Measurements from ENCODE around the gene LYG1. TPM values are rescaled to one million over a fixed set of nuclear protein-coding genes. Genes with fewer than 3 reads are reported as not detected.
"Not testable (repeated sequence)": the region's sequence is repeated elsewhere in the genome, so short reads cannot be mapped to it uniquely, and the experiment has no call there.

The LYG1 gene
- polyA plus RNA-seq, 2 donors, result 0.34 to 3.1 TPM

DNA sequence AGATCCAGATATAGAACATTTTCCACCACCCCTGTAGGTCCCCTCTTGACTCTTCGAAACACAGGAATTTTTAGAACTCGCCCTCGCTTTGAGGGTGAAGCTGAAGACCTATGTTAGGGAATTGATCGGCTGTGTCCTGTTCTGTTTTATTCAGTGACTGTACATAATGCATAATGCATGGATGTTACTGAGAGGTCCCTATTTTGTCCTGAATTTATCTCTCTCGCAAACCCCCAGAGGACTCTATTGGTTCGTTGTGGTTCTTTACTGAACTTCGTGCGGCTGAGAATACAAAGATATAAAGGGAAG, 35.8 kb upstream of the LYG1 start:
- Histone ChIP-seq H3K4me1 (ENCODE audit: control insufficient read depth in 2 of 2, insufficient read depth in 2 of 2, low read length in 1 of 2) (peaks cover 0 to 5% of the 10 kb centered on the region in 2 donors), H3K36me3 (ENCODE audit: control insufficient read depth in 2 of 2, insufficient read depth in 2 of 2, low read length in 1 of 2) (no peaks in the 10 kb centered on the region), H3K4me3 (ENCODE audit: low read depth in 1 of 2, low read length in 2 of 2) (peak overlapping the region; percentile 64 to 80), H3K27me3 (ENCODE audit: control insufficient read depth in 1 of 2, insufficient read depth in 2 of 2, low read length in 2 of 2) (no peaks in the 10 kb centered on the region), H3K9me3 (ENCODE audit: control insufficient read depth in 2 of 2, insufficient read depth in 1 of 2, low read depth in 1 of 2, low read length in 1 of 2) (no peaks in the 10 kb centered on the region), H3K27ac (ENCODE audit: low read depth in 2 of 2, low read length in 1 of 2) (peak overlapping the region; percentile 96 to 98)
- WGBS, 2 donors, result 0 to 1% methylated on average over 8 of the region's 8 CpGs

DNA sequence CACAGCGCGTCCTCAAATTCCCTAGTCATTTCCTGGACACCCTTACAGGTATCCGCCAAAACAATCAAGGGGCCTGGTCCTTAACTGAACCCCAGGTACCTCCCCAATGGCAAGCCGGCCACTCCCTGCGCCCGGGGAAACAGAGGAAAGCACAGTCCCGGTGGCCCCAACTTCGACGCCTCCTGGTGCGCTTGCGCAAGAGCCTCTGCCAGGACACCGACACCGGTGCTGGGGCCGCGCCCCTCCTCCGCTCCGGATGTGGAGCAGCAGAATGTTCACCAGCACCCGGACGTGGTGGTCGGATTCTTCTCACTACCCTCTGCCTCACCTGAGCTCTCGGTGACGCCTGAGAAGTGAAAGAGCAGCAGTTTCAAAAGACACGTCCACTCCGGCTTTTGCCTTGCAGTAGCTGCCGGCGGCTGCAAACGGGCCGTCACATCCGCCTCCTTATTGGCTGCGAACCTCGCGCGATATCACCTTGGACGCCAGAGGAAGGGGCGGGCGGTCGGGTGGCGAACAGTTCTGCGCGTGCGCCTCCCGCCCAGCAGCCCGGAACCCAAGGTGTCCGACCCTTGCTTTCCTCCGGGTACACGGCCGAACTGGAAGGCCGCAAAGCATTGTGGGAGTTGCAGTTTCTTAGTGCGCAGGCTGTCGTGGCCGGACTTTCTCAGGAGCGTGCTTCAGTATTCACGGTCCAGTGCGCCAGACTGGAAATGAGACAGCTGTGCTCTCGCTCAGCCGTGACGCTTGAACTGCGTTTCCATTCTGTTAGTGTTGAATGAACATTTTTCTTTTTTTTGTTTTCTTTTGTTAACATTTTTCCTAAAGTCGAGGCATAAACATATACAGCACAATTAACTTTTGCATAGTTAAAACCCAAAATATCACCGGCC, 35.2 kb upstream of the LYG1 start, which contains the start of gene TXNDC9:
TSS of gene TXNDC9 (minus strand) at position 423 of the 893 bp plus-strand sequence. CDS start 3,123 bp downstream, outside the sequence.
- 0 to 1% methylated on average over 58 to 60 of the region's 60 CpGs for WGBS, 2 donors
- Histone ChIP-seq H3K9me3 (ENCODE audit: control insufficient read depth in 2 of 2, insufficient read depth in 1 of 2, low read depth in 1 of 2, low read length in 1 of 2) (no peaks in the 10 kb centered on the region), H3K27ac (ENCODE audit: low read depth in 2 of 2, low read length in 1 of 2) (peak within 1 kb of the TSS; percentile 96 to 99), H3K4me1 (ENCODE audit: control insufficient read depth in 2 of 2, insufficient read depth in 2 of 2, low read length in 1 of 2) (peaks cover 0 to 5% of the 10 kb centered on the region in 2 donors), H3K36me3 (ENCODE audit: control insufficient read depth in 2 of 2, insufficient read depth in 2 of 2, low read length in 1 of 2) (no peaks in the 10 kb centered on the region), H3K27me3 (ENCODE audit: control insufficient read depth in 1 of 2, insufficient read depth in 2 of 2, low read length in 2 of 2) (no peaks in the 10 kb centered on the region), H3K4me3 (ENCODE audit: low read depth in 1 of 2, low read length in 2 of 2) (peak within 1 kb of the TSS; percentile 64 to 80)

DNA sequence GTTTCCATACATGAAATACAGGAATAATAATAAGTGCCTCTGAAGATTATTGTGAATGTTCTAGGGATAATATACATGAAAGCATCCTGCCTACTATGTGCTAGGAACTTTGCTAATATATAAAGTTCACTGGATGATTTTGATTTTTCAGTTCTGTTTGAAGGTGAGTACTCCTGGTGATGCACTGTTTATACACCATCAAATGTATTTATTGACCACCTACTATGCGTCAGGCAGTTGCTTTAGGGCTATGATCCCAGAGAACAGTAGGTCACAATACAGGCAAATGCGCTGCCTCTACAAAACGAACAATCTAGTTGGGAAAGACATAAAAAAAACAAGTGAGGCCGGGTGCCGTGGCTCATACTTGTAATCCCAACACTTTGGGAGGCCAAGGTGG, 24.4 kb upstream of the LYG1 start:
- no peak overlapping the region for H3K4me3 ChIP-seq (ENCODE audit: low read depth in 1 of 2, low read length in 2 of 2)
- H3K27ac ChIP-seq (ENCODE audit: low read depth in 2 of 2, low read length in 1 of 2), result no peak overlapping the region
- no peaks in the 10 kb centered on the region for H3K9me3 ChIP-seq (ENCODE audit: control insufficient read depth in 2 of 2, insufficient read depth in 1 of 2, low read depth in 1 of 2, low read length in 1 of 2)
- no peaks in the 10 kb centered on the region for H3K4me1 ChIP-seq (ENCODE audit: control insufficient read depth in 2 of 2, insufficient read depth in 2 of 2, low read length in 1 of 2)
- no peaks in the 10 kb centered on the region for H3K27me3 ChIP-seq (ENCODE audit: control insufficient read depth in 1 of 2, insufficient read depth in 2 of 2, low read length in 2 of 2)
- H3K36me3 ChIP-seq (ENCODE audit: control insufficient read depth in 2 of 2, insufficient read depth in 2 of 2, low read length in 1 of 2), result peaks cover 4 to 8% of the 10 kb centered on the region in 2 donors
- WGBS, 2 donors, result 94 to 98% methylated on average over 5 of the region's 5 CpGs

DNA sequence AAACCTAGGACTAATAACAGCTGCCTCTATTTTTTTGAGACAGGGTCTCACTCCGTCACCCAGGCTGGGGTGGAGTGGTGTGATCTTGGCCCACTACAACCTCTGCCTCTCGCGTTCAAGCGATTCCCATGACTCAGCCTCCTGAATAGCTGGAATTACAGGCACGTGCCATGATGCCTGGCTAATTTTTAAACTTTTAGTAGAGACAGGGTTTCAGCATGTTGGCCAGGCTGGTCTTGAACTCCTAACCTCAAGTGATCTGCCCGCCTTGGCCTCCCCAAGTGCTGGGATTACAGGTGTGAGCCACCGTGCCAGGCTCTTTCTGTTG, 16.8 kb upstream of the LYG1 start:
- not testable (repeated sequence) for H3K4me1 ChIP-seq (ENCODE audit: control insufficient read depth in 2 of 2, insufficient read depth in 2 of 2, low read length in 1 of 2); H3K9me3 ChIP-seq (ENCODE audit: control insufficient read depth in 2 of 2, insufficient read depth in 1 of 2, low read depth in 1 of 2, low read length in 1 of 2); H3K27ac ChIP-seq (ENCODE audit: low read depth in 2 of 2, low read length in 1 of 2); H3K4me3 ChIP-seq (ENCODE audit: low read depth in 1 of 2, low read length in 2 of 2); H3K36me3 ChIP-seq (ENCODE audit: control insufficient read depth in 2 of 2, insufficient read depth in 2 of 2, low read length in 1 of 2); H3K27me3 ChIP-seq (ENCODE audit: control insufficient read depth in 1 of 2, insufficient read depth in 2 of 2, low read length in 2 of 2)
- 97% methylated on average over 7 of the region's 7 CpGs for WGBS, 2 donors

DNA sequence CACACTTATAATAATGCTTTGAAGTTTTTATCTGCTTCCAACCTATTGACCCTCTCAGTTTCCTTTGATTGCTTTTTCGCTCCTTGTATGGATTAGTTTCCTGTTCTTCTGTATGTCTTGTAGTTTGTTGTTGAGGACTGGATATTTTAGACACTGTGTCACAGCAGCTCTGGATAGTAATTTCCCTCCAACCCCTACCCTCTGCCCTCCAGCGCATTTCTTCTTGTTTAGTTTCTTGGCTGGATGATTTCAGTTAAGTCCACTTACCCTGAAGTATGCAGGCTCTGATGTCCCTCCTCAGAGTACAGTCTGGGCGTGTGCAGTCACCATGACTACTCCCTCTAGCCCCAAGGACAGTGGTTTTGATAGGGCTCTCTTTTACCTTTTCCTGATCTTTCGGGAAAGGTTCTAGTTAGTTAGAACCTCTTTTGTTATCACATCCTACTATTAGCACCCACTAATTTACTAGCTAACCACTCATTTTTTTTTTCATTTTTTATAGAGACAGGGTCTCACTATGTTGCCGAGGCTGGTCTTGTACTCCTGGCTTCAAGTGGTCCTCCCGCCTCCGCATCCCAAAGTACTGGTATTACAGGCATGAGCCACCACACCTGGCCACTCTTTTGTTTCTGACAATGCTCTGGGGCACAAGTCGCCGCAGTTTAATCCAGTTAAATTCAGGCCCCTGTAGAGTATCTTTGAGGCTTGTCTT, 16.3 kb upstream of the LYG1 start:
- Histone ChIP-seq H3K27me3 (ENCODE audit: control insufficient read depth in 1 of 2, insufficient read depth in 2 of 2, low read length in 2 of 2) (no peaks in the 10 kb centered on the region), H3K4me3 (ENCODE audit: low read depth in 1 of 2, low read length in 2 of 2) (no peak overlapping the region), H3K36me3 (ENCODE audit: control insufficient read depth in 2 of 2, insufficient read depth in 2 of 2, low read length in 1 of 2) (peaks cover 0 to 3% of the 10 kb centered on the region in 2 donors), H3K4me1 (ENCODE audit: control insufficient read depth in 2 of 2, insufficient read depth in 2 of 2, low read length in 1 of 2) (no peaks in the 10 kb centered on the region), H3K9me3 (ENCODE audit: control insufficient read depth in 2 of 2, insufficient read depth in 1 of 2, low read depth in 1 of 2, low read length in 1 of 2) (no peaks in the 10 kb centered on the region), H3K27ac (ENCODE audit: low read depth in 2 of 2, low read length in 1 of 2) (no peak overlapping the region)
- WGBS, 2 donors, result 97 to 98% methylated on average over 9 of the region's 9 CpGs

DNA sequence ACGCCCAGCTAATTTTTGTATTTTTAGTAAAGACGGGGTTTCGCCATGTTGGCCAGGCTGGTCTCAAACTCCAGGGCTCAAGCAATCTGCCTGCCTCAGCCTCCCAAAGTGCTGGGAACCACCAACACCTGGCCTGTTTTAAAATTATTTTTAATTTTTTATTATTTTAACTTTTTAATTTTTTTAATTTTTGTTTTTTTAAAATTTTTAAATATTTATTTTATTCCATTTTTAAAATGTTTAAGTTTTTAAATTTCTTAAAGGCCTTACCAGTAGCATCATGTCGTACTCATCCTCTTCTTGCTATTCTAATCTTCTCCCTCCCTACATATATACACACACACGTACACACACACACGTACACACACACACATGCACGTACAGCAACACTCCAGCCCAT, 1.4 kb downstream of the LYG1 start:
- H3K27ac ChIP-seq (ENCODE audit: low read depth in 2 of 2, low read length in 1 of 2), result no peak overlapping the region
- no peaks in the 10 kb centered on the region for H3K36me3 ChIP-seq (ENCODE audit: control insufficient read depth in 2 of 2, insufficient read depth in 2 of 2, low read length in 1 of 2)
- no peaks in the 10 kb centered on the region for H3K27me3 ChIP-seq (ENCODE audit: control insufficient read depth in 1 of 2, insufficient read depth in 2 of 2, low read length in 2 of 2)
- H3K4me1 ChIP-seq (ENCODE audit: control insufficient read depth in 2 of 2, insufficient read depth in 2 of 2, low read length in 1 of 2), result no peaks in the 10 kb centered on the region
- no peak overlapping the region for H3K4me3 ChIP-seq (ENCODE audit: low read depth in 1 of 2, low read length in 2 of 2)
- H3K9me3 ChIP-seq (ENCODE audit: control insufficient read depth in 2 of 2, insufficient read depth in 1 of 2, low read depth in 1 of 2, low read length in 1 of 2), result no peaks in the 10 kb centered on the region
- WGBS, 2 donors, result 94 to 97% methylated on average over 7 of the region's 7 CpGs

DNA sequence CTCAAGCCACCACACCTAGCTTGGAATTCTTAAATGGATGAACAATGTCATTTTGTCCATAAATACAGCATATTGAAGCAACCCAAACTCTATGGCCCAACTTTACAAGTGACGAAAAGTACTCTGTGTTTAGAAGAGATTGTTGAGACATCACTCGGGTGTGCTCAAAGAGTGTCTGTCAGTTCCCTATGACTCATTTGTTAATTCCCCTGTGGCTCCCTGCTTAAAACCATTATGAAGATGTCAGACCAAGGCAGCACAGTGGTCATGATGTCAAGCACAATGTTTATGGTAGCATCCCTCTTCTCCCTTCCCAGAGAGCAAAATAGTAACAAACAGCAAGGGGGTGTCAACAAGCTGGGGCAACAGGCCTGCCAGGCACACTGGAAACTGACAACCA, 3.0 kb downstream of the LYG1 start:
- Histone ChIP-seq H3K4me1 (ENCODE audit: control insufficient read depth in 2 of 2, insufficient read depth in 2 of 2, low read length in 1 of 2) (no peaks in the 10 kb centered on the region), H3K27me3 (ENCODE audit: control insufficient read depth in 1 of 2, insufficient read depth in 2 of 2, low read length in 2 of 2) (no peaks in the 10 kb centered on the region), H3K9me3 (ENCODE audit: control insufficient read depth in 2 of 2, insufficient read depth in 1 of 2, low read depth in 1 of 2, low read length in 1 of 2) (no peaks in the 10 kb centered on the region), H3K4me3 (ENCODE audit: low read depth in 1 of 2, low read length in 2 of 2) (no peak overlapping the region), H3K36me3 (ENCODE audit: control insufficient read depth in 2 of 2, insufficient read depth in 2 of 2, low read length in 1 of 2) (no peaks in the 10 kb centered on the region), H3K27ac (ENCODE audit: low read depth in 2 of 2, low read length in 1 of 2) (no peak overlapping the region)
- 65 to 80% methylated on average over 2 of the region's 2 CpGs for WGBS, 2 donors

DNA sequence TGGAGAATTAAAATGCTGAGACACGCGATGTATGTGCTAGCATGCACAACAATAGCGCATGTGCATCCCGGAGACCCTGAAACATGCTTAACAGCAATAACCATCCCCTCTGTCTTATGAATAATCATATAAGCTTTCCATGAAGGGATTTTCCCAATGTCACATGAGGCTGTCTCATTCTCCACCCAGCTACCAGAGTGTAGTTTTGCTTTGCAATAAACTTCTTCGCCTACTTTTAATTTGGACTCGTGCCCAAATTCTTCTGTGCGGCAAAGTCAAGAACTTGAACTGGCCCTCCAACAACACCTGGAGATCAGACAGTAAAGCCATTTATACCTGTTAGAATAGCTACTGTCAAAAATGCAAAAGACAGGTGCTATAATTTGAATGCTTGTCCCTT, 15.5 kb downstream of the LYG1 start:
- Histone ChIP-seq H3K27me3 (ENCODE audit: control insufficient read depth in 1 of 2, insufficient read depth in 2 of 2, low read length in 2 of 2) (no peaks in the 10 kb centered on the region), H3K36me3 (ENCODE audit: control insufficient read depth in 2 of 2, insufficient read depth in 2 of 2, low read length in 1 of 2) (no peaks in the 10 kb centered on the region)
- WGBS, 2 donors, result 85 to 86% methylated on average over 7 of the region's 7 CpGs

DNA sequence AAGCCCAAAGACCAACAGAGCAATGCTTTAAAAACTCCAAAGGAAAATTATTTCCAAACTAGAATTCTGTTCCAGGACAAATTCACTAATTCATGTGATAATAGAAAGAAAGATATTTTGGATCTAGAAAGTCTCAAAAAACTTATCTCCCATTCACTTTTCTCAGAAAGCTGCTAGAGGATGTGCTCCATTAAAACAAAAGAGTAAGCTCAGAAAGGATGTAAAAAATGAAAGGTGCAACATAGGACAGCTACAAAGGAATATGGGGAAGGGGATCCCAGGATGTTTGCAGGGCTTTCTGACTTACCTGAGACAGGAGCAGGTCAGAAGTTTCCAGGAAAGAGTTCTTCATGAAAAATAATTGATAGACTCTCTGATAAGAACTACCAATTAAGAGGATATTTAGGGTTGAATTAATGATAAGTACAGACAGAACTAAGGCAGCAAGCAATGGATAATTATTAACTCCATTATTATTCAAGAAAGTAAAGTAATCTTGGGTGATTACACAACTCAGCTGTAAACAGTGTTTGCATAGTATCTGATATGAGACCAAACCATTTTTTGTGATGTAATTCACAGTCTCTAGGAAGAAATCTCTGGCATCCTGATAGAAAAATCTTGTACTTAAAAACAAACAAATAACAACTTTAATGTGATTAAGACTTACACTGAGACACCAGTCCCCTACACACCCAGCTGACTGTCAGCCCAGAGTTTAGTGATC, 20.9 kb downstream of the LYG1 start:
- Histone ChIP-seq H3K4me3 (ENCODE audit: low read depth in 1 of 2, low read length in 2 of 2) (no peak overlapping the region), H3K4me1 (ENCODE audit: control insufficient read depth in 2 of 2, insufficient read depth in 2 of 2, low read length in 1 of 2) (no peaks in the 10 kb centered on the region), H3K27me3 (ENCODE audit: control insufficient read depth in 1 of 2, insufficient read depth in 2 of 2, low read length in 2 of 2) (no peaks in the 10 kb centered on the region), H3K9me3 (ENCODE audit: control insufficient read depth in 2 of 2, insufficient read depth in 1 of 2, low read depth in 1 of 2, low read length in 1 of 2) (no peaks in the 10 kb centered on the region), H3K36me3 (ENCODE audit: control insufficient read depth in 2 of 2, insufficient read depth in 2 of 2, low read length in 1 of 2) (no peaks in the 10 kb centered on the region), H3K27ac (ENCODE audit: low read depth in 2 of 2, low read length in 1 of 2) (no peak overlapping the region)

More for the DNA sequence above, 15.5 kb downstream of the LYG1 start:
- Histone ChIP-seq H3K9me3 (ENCODE audit: control insufficient read depth in 2 of 2, insufficient read depth in 1 of 2, low read depth in 1 of 2, low read length in 1 of 2) (no peaks in the 10 kb centered on the region), H3K4me1 (ENCODE audit: control insufficient read depth in 2 of 2, insufficient read depth in 2 of 2, low read length in 1 of 2) (no peaks in the 10 kb centered on the region), H3K4me3 (ENCODE audit: low read depth in 1 of 2, low read length in 2 of 2) (no peak overlapping the region), H3K27ac (ENCODE audit: low read depth in 2 of 2, low read length in 1 of 2) (no peak overlapping the region)
